ENCODE data around the gene POLR3GL. TPM values are rescaled to one million over a fixed set of nuclear protein-coding genes. Genes with fewer than 3 reads are reported as not detected.

POLR3GL gene
- total RNA-seq, 1 donor from 2014 or later, result 45.6 TPM

- TF ChIP-seq CTCF (IDR thresholded peaks at IDR 0.05; ENCODE audit: borderline replicate concordance), result no peak
- Histone ChIP-seq H3K4me3 (peak overlapping the region; percentile 86), H3K27me3 (ENCODE audit: low read depth) (no peaks in the 10 kb centered on the region), H3K36me3 (peaks cover 40% of the 10 kb centered on the region), H3K27ac (replicated peaks) (peak overlapping the region; percentile 99), H3K4me1 (peaks cover 86% of the 10 kb centered on the region), H3K9me3 (replicated peaks) (no peaks in the 10 kb centered on the region)
- intact Hi-C loops (cut with micrococcal nuclease), result no loop called here
- no peak for DNase-seq
Measured at GRCh38 chr1:145994391-145995120, 30.1 kb downstream of the POLR3GL start.

GRCh38 chr1:145995148-145995881 is 30.8 kb downstream of the POLR3GL start:
- Histone ChIP-seq H3K4me1 (peaks cover 91% of the 10 kb centered on the region), H3K27me3 (ENCODE audit: low read depth) (no peaks in the 10 kb centered on the region), H3K36me3 (peaks cover 40% of the 10 kb centered on the region), H3K27ac (replicated peaks) (peak overlapping the region; percentile 99), H3K4me3 (peak overlapping the region; percentile 86), H3K9me3 (replicated peaks) (no peaks in the 10 kb centered on the region)
- no peak for DNase-seq
- intact Hi-C loops (cut with micrococcal nuclease), result no loop called here
- TF ChIP-seq CTCF (IDR thresholded peaks at IDR 0.05; ENCODE audit: borderline replicate concordance), result no peak

GRCh38 chr1:145995964-145996432 is 31.5 kb downstream of the POLR3GL start:
- peaks cover 90% of the 10 kb centered on the region for H3K4me1 ChIP-seq
- H3K27me3 ChIP-seq (ENCODE audit: low read depth), result no peaks in the 10 kb centered on the region
- no peak for DNase-seq

GRCh38 chr1:145996433-145997015 is 32.0 kb downstream of the POLR3GL start, which contains the start of gene TXNIP:
Gene TXNIP, minus strand, starts transcription at chr1:145996579. Its CDS starts 313 bp downstream, at chr1:145996266.
- peak within 1 kb of the TSS; percentile 99 for H3K27ac ChIP-seq (replicated peaks)
- intact Hi-C loops (cut with micrococcal nuclease), result no loop called here
- TF ChIP-seq CTCF (IDR thresholded peaks at IDR 0.05; ENCODE audit: borderline replicate concordance), result no peak
- peaks cover 40% of the 10 kb centered on the region for H3K36me3 ChIP-seq
- H3K27me3 ChIP-seq (ENCODE audit: low read depth), result no peaks in the 10 kb centered on the region
- peaks cover 88% of the 10 kb centered on the region for H3K4me1 ChIP-seq
- H3K9me3 ChIP-seq (replicated peaks), result no peaks in the 10 kb centered on the region
- peak within 1 kb of the TSS; percentile 86 for H3K4me3 ChIP-seq
- DNase-seq, result peak; percentile 99

More at GRCh38 chr1:145995964-145996432, 31.5 kb downstream of the POLR3GL start:
- Histone ChIP-seq H3K27ac (replicated peaks) (peak overlapping the region; percentile 99), H3K9me3 (replicated peaks) (no peaks in the 10 kb centered on the region), H3K4me3 (peak overlapping the region; percentile 86), H3K36me3 (peaks cover 40% of the 10 kb centered on the region)
- intact Hi-C loops (cut with micrococcal nuclease), result no loop called here
- TF ChIP-seq CTCF (IDR thresholded peaks at IDR 0.05; ENCODE audit: borderline replicate concordance), result no peak

- TF ChIP-seq CTCF (IDR thresholded peaks at IDR 0.05; ENCODE audit: borderline replicate concordance), result no peak
- Histone ChIP-seq H3K27me3 (ENCODE audit: low read depth) (no peaks in the 10 kb centered on the region), H3K4me1 (peaks cover 87% of the 10 kb centered on the region), H3K9me3 (replicated peaks) (no peaks in the 10 kb centered on the region), H3K4me3 (peak overlapping the region; percentile 86), H3K36me3 (peaks cover 40% of the 10 kb centered on the region), H3K27ac (replicated peaks) (peak overlapping the region; percentile 99)
- DNase-seq, result peak; percentile 62
- intact Hi-C loops (cut with micrococcal nuclease), result no loop called here
Measured at GRCh38 chr1:145997016-145997717, 32.7 kb downstream of the POLR3GL start.
